ENCODE measurements around the gene IFNK.

IFNK gene

DNA sequence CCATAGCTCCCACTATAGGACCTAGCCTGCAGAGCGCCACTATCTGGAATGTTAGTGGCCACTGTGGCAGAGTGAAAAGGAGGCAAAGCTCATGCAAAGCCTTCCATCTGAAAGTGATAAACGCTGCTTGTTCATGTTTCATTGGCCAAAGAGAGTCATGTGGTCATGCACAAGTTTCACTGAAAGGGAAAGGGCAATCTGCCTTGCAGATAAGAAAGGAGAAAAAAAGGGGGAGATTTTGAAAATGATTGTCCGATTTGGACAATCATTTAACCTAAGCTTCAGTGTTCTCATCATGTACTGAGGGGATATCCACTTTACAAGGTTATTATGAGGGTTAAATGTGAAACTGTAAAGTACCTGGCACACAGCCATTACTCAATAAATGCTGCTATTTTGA, 14.6 kb downstream of the IFNK start:
- DNase-seq (ENCODE audit: low spot score), result no peak

GRCh38 chr9:27539479-27540441, 15.7 kb downstream of the IFNK start:
- no peak for DNase-seq (ENCODE audit: low spot score)

- no peak for DNase-seq (ENCODE audit: low spot score)
Measured at GRCh38 chr9:27540502-27540901, 16.4 kb downstream of the IFNK start.

GRCh38 chr9:27541740-27542139, 17.6 kb downstream of the IFNK start:
- DNase-seq (ENCODE audit: low spot score), result no peak

- DNase-seq (ENCODE audit: low spot score), result no peak
Measured at GRCh38 chr9:27542508-27542907, 18.4 kb downstream of the IFNK start.

DNA sequence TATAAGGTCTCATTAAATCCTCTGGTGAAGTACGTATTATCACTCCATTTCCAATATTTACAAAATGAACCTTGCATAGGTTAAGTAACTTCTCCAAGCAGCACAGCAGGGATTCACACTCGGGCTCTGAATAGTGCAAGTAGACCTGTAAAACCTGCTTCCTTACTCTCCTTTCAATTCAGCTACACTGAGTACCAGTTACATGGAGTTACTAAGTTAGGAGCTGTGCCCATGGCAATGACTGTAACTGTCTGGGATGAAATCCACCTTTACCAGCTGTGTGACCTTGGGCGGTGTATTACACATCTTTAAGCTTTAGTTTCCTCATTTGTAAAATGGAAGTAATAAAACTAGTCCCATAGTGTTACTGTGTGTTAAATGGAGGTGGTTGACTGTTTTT, 21.4 kb downstream of the IFNK start:
- no peak for DNase-seq (ENCODE audit: low spot score)

GRCh38 chr9:27548055-27548741, 24.1 kb downstream of the IFNK start:
- DNase-seq (ENCODE audit: low spot score), result peak; percentile 51

GRCh38 chr9:27549196-27549755, 25.2 kb downstream of the IFNK start:
- DNase-seq (ENCODE audit: low spot score), result no peak

GRCh38 chr9:27554712-27555111, 30.6 kb downstream of the IFNK start:
- DNase-seq (ENCODE audit: low spot score), result no peak

DNA sequence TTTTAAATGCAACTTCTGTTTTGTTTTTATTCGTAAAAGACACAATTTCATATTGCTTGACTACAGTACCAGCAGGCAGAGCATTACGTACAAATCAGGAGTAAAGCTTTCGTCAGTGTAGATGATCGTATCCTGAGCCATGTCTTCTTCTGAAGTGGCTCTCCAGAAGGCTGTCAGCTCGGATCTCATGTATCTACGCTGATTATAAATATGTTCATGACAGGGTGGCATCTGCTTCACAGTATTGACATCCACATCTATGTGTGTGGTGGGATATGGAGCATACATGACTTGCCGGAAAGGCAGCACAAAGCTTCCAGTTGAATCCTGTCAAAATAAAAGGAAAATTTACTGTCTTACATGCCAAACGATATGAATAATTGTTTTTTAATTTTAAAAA, 32.4 kb downstream of the IFNK start:
- no peak for DNase-seq (ENCODE audit: low spot score)

DNA sequence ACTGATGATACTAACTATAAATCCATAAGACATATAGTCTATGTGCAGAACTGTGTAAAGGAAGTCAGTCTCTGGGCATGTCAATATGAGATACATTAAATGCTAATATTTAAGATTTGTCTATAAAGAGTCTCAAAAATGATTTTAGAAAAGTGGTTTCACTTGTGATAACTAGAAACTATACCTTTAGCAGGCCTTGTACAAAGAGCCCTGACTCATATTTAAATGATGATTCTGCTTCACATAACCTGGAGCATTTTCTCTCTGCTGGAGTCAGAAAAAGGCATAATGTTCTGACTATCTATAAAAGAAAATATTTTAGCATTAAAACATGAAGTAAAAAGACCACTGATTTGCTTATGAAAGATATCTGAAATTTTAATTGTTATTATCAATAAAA, 34.2 kb downstream of the IFNK start:
- no peak for DNase-seq (ENCODE audit: low spot score)

GRCh38 chr9:27560457-27560856, 36.4 kb downstream of the IFNK start:
- DNase-seq (ENCODE audit: low spot score), result no peak

- no peak for DNase-seq (ENCODE audit: low spot score)
Measured at GRCh38 chr9:27561685-27562084, 37.6 kb downstream of the IFNK start.

DNA sequence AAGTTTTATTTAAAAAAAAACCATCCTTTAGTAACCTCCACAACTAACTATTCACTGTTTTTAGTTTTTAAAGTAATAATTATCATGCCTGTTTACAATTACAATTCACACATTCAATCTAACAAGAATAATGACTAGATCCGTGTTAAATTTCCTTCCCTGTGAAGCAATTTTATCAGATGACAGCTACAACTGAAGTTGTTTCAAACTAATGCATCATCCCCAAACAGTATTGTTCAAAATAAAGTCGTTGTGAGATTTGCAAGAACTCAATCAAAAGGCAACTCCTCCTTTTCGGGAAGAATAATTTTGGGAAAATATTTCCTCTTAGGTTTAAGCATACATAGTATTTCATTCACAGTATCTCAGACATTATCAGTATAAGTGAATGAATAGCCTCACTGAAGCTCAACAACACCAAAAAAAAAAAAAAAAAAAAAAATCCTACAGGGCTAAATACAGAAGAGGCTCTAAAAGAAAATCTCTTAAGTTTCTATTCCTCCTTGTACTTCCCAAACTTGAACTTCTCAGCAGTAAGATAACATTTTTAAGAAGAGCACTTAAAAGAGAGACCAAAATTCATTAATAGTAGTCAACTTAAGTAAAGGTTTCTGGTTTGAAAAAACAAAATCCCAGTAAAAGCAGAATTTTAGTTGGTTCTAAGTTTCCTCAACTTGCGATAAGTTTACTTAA, 39.8 kb downstream of the IFNK start:
- DNase-seq (ENCODE audit: low spot score), result no peak

- no peak for DNase-seq (ENCODE audit: low spot score)
Measured at GRCh38 chr9:27564670-27565069, 40.6 kb downstream of the IFNK start.

DNA sequence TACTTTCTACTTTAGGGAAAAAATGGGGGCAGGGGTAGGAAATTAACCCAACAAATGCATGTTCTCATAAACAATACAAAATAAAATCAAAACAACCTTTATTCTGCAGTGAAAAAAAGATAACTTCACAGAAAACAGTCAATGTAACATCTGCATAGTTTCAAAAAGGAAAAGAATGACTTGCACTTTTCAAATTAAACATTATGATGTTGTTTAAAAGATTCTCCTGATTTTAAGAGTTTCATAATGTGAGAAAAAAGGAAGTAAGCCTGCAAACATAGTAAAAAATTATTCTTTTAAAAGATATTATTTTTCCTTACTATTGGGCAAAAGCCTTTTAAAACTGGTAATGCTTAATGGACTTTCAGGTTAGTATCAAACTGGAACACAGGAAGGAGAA, 41.6 kb downstream of the IFNK start:
- DNase-seq (ENCODE audit: low spot score), result no peak

DNA sequence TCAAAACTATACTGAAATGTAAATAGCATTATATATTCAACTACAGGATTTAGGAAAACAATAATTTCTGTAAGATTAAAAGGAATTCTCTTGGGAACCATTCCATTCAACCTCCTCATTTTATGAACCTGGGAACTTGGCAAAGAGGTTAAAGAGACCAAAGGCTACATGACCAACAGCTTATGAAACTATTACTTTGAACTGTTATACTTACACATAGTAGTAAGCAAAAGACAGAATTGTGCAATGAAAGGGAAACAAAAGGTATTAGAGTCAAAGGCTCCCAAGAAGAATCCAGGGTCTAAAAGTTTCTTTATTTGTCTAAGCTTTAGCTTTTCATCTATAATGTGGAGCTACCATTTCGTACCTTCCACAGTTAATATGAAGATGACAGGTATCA, 42.0 kb downstream of the IFNK start:
- DNase-seq (ENCODE audit: low spot score), result no peak

- no peak for DNase-seq (ENCODE audit: low spot score)
Measured at GRCh38 chr9:27569406-27569805, 45.3 kb downstream of the IFNK start.

GRCh38 chr9:27571011-27571410, 46.9 kb downstream of the IFNK start:
- DNase-seq (ENCODE audit: low spot score), result no peak

DNA sequence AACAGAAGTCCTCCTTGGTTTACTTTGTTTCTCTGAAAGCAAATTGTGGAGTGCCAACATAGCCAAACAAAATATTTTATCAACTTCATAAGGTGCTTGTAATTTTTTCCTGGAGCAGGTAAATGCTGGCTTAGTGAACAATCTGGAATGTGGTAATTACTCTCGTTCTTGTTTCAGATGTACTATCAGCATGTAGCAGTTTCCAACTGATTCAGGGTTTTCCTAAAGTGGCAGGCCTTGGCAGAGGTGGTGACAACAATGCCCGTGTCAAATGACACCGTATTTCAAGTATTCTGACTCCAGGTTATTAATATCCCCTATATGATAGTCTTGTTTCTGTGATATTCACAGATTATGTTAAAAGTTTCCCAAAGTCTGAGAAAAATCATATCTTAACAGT, 48.0 kb downstream of the IFNK start:
- DNase-seq (ENCODE audit: low spot score), result no peak

DNA sequence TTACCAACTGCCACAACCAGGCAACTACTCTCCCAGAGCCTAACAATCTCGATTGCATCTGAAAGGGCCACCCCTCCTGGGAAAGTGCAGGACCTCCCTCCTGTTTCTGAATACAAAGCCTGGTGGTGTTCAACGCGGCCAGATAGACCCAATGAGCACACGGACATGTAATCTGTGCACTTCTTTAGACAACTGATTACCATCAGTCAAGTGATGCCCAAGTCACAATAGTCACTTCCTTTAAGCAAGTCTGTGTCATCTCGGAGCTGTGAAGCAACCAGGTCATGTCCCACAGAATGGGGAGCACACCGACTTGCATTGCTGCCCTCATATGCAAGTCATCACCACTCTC, 48.5 kb downstream of the IFNK start:
- DNase-seq (ENCODE audit: low spot score), result peak; percentile 69

GRCh38 chr9:27572918-27573633, 49.0 kb downstream of the IFNK start, which contains the start of gene C9orf72:
TSS of gene C9orf72 (minus strand) at chr9:27573481. CDS start at chr9:27567120, 6,361 bp downstream.
- DNase-seq (ENCODE audit: low spot score), result no peak

Data from NAMALWA (cell line).